CD4-positive, alpha-beta T cell treated with Interleukin-15 for 1 hour (primary cell): ENCODE results near the gene ARHGAP22.
A peak's percentile ranks its signal among the peaks of the same experiment; 100 is the strongest.

Source experiments
- DNase-seq: peaks from one replicate; pipeline ENCODE4 v3.0.0-alpha.2; 2020

The ARHGAP22 gene

GRCh38 chr10:48606530-48607355 lies 1.9 kb upstream of the ARHGAP22 start:
- peak; percentile 62 for DNase-seq

GRCh38 chr10:48605786-48606529 lies 1.1 kb upstream of the ARHGAP22 start:
- DNase-seq, result no peak

- peak; percentile 44 for DNase-seq
Observed at GRCh38 chr10:48604039-48604990, 558 bp downstream of the ARHGAP22 start.

GRCh38 chr10:48603421-48604038 lies 1.3 kb downstream of the ARHGAP22 start:
- DNase-seq, result no peak

- DNase-seq, result no peak
Observed at GRCh38 chr10:48602401-48603135, 2.3 kb downstream of the ARHGAP22 start.

- no peak for DNase-seq
Observed at GRCh38 chr10:48601789-48602188, 3.1 kb downstream of the ARHGAP22 start.

- DNase-seq, result no peak
Observed at GRCh38 chr10:48600645-48601505, 4.0 kb downstream of the ARHGAP22 start.

GRCh38 chr10:48599830-48600134 lies 5.1 kb downstream of the ARHGAP22 start:
- no peak for DNase-seq

GRCh38 chr10:48598936-48599829 lies 5.7 kb downstream of the ARHGAP22 start:
- no peak for DNase-seq

GRCh38 chr10:48598243-48598935 lies 6.5 kb downstream of the ARHGAP22 start:
- DNase-seq, result no peak

- DNase-seq, result no peak
Observed at GRCh38 chr10:48595539-48595932, 9.3 kb downstream of the ARHGAP22 start.

GRCh38 chr10:48594803-48595538 lies 9.9 kb downstream of the ARHGAP22 start:
- DNase-seq, result no peak

GRCh38 chr10:48594371-48594770 lies 10.5 kb downstream of the ARHGAP22 start:
- no peak for DNase-seq

- DNase-seq, result no peak
Observed at GRCh38 chr10:48592346-48592745, 12.5 kb downstream of the ARHGAP22 start.

GRCh38 chr10:48590945-48591344 lies 13.9 kb downstream of the ARHGAP22 start:
- DNase-seq, result no peak

- no peak for DNase-seq
Observed at GRCh38 chr10:48589266-48589665, 15.6 kb downstream of the ARHGAP22 start.

GRCh38 chr10:48587819-48588218 lies 17.1 kb downstream of the ARHGAP22 start:
- no peak for DNase-seq

GRCh38 chr10:48587101-48587500 lies 17.8 kb downstream of the ARHGAP22 start:
- no peak for DNase-seq

- no peak for DNase-seq
Observed at GRCh38 chr10:48582970-48583369, 21.9 kb downstream of the ARHGAP22 start.
